OCI-LY3 (cell line): ENCODE results near the gene XPNPEP3.

ENCODE experiments used
- EZH2phosphoT487 ChIP-seq: fragments of 200-600 bp; shearing (Covaris generic); IDR thresholded peaks from 2 replicates; pipeline ENCODE4 v1.6.1; 2018; ENCODE audit warnings: antibody characterized with exemption, mixed run types, low read depth
- TF ChIP-seq, protein P1 (sequence below): fragments of 200-600, 300-600 bp; sonication (generic); IDR thresholded peaks from 2 replicates; pipeline ENCODE4 v1.5.1; 2014; ENCODE audit warnings: antibody characterized with exemption, low read length, low read depth

DNA sequence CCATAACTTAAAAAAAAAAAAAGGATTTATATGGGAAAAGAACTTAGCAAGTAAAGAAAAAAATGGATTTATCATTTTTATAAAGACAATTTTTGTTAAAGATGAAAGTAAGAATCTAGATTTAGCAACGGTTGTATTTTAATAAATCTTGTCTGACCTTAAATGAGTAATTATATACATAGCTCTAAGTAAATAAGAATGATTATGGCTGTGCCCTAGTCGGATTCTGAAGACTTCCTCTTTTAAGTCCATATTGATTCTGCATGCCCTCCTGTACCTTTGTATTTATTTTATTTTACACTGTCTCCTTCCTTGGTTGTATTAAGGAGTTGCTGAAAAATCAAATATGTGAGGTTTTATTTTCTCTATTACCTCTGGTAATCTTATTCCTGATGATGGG lies 101.4 kb downstream of the XPNPEP3 start:
- TF ChIP-seq, protein P1, sequence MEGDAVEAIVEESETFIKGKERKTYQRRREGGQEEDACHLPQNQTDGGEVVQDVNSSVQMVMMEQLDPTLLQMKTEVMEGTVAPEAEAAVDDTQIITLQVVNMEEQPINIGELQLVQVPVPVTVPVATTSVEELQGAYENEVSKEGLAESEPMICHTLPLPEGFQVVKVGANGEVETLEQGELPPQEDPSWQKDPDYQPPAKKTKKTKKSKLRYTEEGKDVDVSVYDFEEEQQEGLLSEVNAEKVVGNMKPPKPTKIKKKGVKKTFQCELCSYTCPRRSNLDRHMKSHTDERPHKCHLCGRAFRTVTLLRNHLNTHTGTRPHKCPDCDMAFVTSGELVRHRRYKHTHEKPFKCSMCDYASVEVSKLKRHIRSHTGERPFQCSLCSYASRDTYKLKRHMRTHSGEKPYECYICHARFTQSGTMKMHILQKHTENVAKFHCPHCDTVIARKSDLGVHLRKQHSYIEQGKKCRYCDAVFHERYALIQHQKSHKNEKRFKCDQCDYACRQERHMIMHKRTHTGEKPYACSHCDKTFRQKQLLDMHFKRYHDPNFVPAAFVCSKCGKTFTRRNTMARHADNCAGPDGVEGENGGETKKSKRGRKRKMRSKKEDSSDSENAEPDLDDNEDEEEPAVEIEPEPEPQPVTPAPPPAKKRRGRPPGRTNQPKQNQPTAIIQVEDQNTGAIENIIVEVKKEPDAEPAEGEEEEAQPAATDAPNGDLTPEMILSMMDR: no peak
- TF ChIP-seq EZH2phosphoT487: no peak
